ENCODE measurements around the gene IDH3A.

Gene IDH3A

DNA sequence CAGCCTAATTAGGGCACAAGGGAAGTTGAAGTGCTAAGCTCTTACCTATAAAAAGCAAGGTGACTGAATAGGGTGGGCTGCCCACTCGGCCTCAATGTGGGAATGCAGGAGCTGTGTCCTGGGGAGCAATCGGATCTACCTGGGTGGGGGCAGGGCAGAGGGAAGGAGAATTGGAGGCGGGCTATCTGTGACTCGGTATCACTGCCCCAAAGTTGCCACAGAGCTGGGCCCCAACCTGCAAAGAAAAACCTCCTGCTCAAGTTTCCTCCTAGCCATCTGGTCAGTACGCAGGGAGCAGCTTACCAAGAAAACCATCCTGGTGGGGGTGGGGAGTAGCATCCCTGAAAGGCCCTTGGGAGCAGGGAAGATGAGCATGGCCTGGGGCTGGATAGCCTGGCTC, 28.6 kb upstream of the IDH3A start:
- Mint-ChIP-seq H3K27me3 (ENCODE audit: low read depth) (no peaks in the 10 kb centered on the region), H3K36me3 (ENCODE audit: low read depth) (no peaks in the 10 kb centered on the region), H3K4me1 (no peaks in the 10 kb centered on the region), H3K4me3 (no peak overlapping the region), H3K27ac (no peak overlapping the region), H3K9me3 (no peaks in the 10 kb centered on the region)
- TF ChIP-seq, protein P1, sequence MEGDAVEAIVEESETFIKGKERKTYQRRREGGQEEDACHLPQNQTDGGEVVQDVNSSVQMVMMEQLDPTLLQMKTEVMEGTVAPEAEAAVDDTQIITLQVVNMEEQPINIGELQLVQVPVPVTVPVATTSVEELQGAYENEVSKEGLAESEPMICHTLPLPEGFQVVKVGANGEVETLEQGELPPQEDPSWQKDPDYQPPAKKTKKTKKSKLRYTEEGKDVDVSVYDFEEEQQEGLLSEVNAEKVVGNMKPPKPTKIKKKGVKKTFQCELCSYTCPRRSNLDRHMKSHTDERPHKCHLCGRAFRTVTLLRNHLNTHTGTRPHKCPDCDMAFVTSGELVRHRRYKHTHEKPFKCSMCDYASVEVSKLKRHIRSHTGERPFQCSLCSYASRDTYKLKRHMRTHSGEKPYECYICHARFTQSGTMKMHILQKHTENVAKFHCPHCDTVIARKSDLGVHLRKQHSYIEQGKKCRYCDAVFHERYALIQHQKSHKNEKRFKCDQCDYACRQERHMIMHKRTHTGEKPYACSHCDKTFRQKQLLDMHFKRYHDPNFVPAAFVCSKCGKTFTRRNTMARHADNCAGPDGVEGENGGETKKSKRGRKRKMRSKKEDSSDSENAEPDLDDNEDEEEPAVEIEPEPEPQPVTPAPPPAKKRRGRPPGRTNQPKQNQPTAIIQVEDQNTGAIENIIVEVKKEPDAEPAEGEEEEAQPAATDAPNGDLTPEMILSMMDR (IDR thresholded peaks at IDR 0.05; ENCODE audit: unreplicated experiment in 3 of 3) = no peak

DNA sequence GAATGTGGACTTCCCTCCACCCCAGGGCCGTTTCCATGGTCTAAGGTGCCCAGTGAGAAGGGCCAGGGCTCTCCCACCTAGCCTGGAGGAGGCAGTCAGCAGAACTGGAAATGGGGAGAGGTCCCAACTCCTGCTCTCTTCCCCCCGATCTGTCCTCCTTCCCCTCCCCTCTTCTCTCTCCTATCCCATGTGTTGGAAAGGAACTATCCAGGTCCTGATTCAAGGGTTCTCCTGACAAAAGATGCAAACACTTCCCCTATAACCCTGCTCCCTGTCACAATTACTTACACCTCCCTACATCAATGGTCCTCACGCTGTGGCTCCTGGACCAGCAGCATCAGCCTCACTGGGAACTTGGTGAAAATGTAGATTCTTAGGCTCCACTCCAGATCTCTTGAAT, 23.9 kb upstream of the IDH3A start:
- H3K27ac Mint-ChIP-seq = no peak overlapping the region
- H3K4me3 Mint-ChIP-seq = no peak overlapping the region
- H3K36me3 Mint-ChIP-seq (ENCODE audit: low read depth) = no peaks in the 10 kb centered on the region
- no peaks in the 10 kb centered on the region for H3K4me1 Mint-ChIP-seq
- H3K9me3 Mint-ChIP-seq = no peaks in the 10 kb centered on the region
- H3K27me3 Mint-ChIP-seq (ENCODE audit: low read depth) = peaks cover 10% of the 10 kb centered on the region
- TF ChIP-seq, protein P1 (IDR thresholded peaks at IDR 0.05; ENCODE audit: unreplicated experiment in 3 of 3) = no peak

DNA sequence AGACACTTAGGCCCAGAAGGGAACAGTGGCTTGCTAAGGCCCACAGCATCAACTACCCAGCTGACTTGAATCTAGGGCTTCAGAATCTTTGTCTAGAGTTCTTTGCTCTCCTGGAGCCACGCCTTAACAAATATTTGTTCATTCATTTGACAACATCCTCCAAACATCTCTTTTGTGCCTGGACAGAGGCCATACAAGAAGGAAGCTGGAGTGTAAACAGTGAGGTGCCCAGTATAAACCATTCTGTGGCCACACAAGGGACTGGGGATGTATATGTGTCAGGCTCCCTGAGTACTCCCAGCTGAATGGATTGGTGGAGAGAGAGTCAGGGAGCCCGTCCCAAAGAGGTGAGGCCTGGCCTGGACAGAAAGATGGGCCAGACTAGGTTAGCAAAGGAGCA, 21.3 kb upstream of the IDH3A start:
- H3K36me3 Mint-ChIP-seq (ENCODE audit: low read depth) = no peaks in the 10 kb centered on the region

DNA sequence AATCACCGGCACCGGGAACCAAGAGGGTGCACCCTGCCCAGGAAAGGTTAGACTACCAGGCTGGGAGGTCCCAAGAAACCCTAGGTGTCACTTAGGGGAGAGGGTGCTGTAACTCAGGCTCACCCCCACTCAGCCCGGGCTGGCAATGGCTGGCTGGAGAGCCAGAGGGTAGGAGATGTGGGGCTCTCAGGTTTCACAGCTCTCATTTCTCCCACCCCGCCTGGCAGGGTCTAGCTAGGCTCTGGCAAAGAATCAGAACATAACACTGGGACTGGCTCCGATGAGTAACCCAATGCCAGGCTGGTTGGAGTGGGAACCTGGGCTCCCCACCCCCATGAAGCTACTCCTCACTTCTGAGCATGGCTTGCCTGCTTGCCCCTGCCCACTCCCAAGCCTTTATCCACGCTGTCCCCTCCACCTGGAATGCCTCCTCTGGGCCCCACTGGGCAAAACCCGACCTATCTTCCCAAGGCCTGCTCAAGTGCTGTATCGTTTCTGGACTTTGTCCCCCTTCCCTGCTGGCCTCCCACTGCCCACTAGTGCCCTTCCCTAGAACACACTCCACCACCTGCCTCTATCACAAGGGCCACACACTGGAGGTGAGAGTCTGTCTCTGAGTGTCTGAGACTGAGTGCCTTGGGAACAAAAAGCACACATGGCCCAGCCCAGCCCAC, 19.9 kb upstream of the IDH3A start:
- peaks cover 10% of the 10 kb centered on the region for H3K27me3 Mint-ChIP-seq (ENCODE audit: low read depth)

More for the DNA sequence above, 21.3 kb upstream of the IDH3A start:
- H3K27ac Mint-ChIP-seq = peak overlapping the region in 2 of 3 experiments; percentile 42 to 60
- peak overlapping the region; percentile 9 to 53 (median 50) for H3K4me3 Mint-ChIP-seq
- no peaks in the 10 kb centered on the region for H3K9me3 Mint-ChIP-seq
- H3K27me3 Mint-ChIP-seq (ENCODE audit: low read depth) = peaks cover 10% of the 10 kb centered on the region
- peaks cover 5% of the 10 kb centered on the region for H3K4me1 Mint-ChIP-seq
- TF ChIP-seq, protein P1 (IDR thresholded peaks at IDR 0.05; ENCODE audit: unreplicated experiment in 3 of 3) = no peak

DNA sequence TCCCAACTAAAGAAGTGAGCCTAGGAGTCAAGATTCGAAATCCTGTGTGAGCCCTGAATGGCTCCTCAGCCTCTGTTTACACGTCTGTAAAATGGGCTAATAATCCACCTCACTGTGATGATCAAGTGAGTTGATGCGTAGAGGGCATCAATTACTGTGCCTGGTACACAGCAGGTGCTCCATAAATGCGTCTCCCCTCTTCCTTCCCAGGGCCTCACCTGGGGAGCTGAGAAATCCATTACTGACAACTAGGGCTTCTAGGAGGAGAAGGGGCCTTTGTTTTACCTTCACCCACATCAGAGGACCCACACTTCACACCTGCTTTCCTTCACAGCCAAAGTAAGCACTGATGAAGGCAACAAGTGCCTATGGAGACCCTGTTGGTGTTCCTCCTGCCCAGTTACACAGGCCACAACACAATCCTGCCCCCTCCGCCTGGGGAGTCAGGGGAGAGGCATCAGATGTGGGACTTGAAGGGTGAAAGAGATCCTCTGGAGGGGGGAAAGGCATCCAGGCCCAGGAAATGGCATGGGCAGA, 19.3 kb upstream of the IDH3A start:
- Mint-ChIP-seq H3K9me3 (no peaks in the 10 kb centered on the region), H3K27ac (peak overlapping the region; percentile 68 to 81 (median 74)), H3K36me3 (ENCODE audit: low read depth) (no peaks in the 10 kb centered on the region), H3K4me3 (peak overlapping the region; percentile 85 to 88 (median 86)), H3K27me3 (ENCODE audit: low read depth) (peaks cover 10% of the 10 kb centered on the region), H3K4me1 (peaks cover 5% of the 10 kb centered on the region)
- TF ChIP-seq, protein P1 (IDR thresholded peaks at IDR 0.05; ENCODE audit: unreplicated experiment in 3 of 3) = no peak

More for the DNA sequence above, 19.9 kb upstream of the IDH3A start:
- H3K4me3 Mint-ChIP-seq = peak overlapping the region; percentile 3 to 85 (median 32)
- H3K4me1 Mint-ChIP-seq = peaks cover 5% of the 10 kb centered on the region
- H3K27ac Mint-ChIP-seq = peak overlapping the region; percentile 28 to 78 (median 74)
- H3K36me3 Mint-ChIP-seq (ENCODE audit: low read depth) = no peaks in the 10 kb centered on the region
- TF ChIP-seq, protein P1 (IDR thresholded peaks at IDR 0.05; ENCODE audit: unreplicated experiment in 3 of 3) = no peak
- H3K9me3 Mint-ChIP-seq = no peaks in the 10 kb centered on the region
